ENCODE results near the gene OTUD7B.

DNA sequence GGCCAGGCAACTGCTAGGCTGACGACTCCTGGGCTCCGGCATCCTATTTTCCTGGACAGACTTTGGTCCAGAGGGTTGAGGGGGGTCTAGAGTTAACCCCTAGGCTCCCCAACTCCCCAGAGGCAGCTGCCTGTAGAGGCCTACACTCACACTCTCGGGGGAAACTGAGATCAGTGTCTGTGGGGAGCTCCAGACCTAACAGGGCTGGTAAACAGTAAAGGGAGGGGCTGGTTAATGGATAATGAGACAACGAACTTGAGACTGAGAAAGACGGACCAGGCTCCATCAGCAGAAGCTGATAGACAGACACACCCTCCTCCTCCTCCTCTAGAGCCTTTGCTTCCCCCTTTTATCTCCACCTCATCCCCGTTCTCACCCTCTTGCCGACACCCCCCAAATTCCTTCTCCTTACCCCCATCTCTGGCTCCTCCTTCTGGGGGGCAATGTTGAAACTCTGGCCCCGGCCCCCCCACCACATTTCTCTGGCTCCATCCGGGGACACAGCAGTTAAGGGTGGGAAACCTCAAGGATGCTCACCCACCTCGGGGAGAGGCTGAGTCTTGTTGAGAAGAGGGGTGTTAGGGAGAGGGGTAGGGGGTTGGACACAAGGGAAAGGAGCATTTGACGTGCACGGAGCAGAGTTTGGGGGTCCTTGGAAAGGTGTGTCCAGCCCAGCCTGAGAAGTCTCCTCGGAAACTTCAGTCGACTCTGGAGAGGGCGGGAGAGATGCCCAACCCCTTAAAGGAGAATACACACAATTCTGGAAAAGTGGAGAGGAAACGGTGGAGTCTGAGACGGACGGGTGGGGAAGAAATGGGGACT, 74.1 kb downstream of the OTUD7B start, which contains the start of gene MTMR11:
- TF ChIP-seq EZH2 (IDR thresholded peaks at IDR 0.05; ENCODE audit: borderline replicate concordance, low read depth, low read length, poor library complexity, severe bottlenecking): no peak
- TF ChIP-seq, protein P1, sequence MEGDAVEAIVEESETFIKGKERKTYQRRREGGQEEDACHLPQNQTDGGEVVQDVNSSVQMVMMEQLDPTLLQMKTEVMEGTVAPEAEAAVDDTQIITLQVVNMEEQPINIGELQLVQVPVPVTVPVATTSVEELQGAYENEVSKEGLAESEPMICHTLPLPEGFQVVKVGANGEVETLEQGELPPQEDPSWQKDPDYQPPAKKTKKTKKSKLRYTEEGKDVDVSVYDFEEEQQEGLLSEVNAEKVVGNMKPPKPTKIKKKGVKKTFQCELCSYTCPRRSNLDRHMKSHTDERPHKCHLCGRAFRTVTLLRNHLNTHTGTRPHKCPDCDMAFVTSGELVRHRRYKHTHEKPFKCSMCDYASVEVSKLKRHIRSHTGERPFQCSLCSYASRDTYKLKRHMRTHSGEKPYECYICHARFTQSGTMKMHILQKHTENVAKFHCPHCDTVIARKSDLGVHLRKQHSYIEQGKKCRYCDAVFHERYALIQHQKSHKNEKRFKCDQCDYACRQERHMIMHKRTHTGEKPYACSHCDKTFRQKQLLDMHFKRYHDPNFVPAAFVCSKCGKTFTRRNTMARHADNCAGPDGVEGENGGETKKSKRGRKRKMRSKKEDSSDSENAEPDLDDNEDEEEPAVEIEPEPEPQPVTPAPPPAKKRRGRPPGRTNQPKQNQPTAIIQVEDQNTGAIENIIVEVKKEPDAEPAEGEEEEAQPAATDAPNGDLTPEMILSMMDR (conservative IDR thresholded peaks at IDR 0.05; ENCODE audit: low read depth, low read length): no peak
